ENCODE results near the gene PRR35. TPM values are rescaled to one million over a fixed set of nuclear protein-coding genes. Genes with fewer than 3 reads are reported as not detected.

The PRR35 gene
- polyA plus RNA-seq, 1 experiment: not detected

DNA sequence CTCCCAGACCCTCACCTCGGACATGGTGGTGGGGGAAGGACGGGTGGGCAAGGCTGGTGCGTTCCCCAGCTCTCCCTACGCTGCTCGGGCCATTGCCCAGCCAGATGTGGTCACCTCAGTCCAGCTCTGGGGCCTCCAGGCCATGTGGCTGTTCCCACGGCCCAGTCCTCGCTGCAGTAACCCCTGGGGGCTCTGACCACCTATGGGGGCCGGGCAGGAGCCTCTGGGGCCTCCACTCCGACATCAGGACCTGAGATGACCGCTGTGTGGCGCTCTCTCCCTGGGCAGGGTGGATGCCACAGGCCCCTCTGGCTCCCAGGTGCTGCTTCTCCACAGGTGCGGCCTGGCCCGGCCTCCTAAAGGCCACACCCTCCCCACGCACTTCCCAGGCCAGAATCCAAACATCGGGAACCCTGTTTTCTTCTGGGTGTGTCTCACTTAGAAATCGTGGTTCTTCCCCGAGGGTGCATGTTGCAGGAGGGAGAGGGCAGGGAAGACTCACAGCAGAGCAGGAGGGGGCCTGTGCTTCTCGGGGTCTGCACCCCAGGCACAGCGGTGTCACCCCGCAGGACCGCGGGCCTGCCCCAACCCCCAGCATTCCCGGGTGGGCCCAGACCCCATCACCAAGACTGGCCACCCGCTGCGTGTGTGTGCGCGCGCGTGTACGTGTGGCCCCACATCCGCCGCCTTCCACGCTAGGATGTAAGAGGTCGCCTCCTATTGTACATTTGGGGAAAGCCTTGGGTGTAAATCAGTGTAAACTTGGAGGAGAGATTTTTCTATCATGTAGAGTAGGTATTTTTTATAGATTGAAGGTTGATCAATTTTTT lies 38.6 kb upstream of the PRR35 start:
- Histone ChIP-seq H3K27me3 (ENCODE audit: control insufficient read depth, insufficient read depth, low read length) (no peaks in the 10 kb centered on the region), H3K4me3 (ENCODE audit: low read depth, low read length) (no peak overlapping the region), H3K9me3 (ENCODE audit: control insufficient read depth, insufficient read depth, low read length) (no peaks in the 10 kb centered on the region; the same call in 1 of the 2 replicates), H3K27ac (ENCODE audit: low read depth, low read length) (no peak overlapping the region)
- TF ChIP-seq, protein P1, sequence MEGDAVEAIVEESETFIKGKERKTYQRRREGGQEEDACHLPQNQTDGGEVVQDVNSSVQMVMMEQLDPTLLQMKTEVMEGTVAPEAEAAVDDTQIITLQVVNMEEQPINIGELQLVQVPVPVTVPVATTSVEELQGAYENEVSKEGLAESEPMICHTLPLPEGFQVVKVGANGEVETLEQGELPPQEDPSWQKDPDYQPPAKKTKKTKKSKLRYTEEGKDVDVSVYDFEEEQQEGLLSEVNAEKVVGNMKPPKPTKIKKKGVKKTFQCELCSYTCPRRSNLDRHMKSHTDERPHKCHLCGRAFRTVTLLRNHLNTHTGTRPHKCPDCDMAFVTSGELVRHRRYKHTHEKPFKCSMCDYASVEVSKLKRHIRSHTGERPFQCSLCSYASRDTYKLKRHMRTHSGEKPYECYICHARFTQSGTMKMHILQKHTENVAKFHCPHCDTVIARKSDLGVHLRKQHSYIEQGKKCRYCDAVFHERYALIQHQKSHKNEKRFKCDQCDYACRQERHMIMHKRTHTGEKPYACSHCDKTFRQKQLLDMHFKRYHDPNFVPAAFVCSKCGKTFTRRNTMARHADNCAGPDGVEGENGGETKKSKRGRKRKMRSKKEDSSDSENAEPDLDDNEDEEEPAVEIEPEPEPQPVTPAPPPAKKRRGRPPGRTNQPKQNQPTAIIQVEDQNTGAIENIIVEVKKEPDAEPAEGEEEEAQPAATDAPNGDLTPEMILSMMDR (IDR thresholded peaks at IDR 0.05; ENCODE audit: low read depth, low read length): no peak
- no peak for DNase-seq (ENCODE audit: low read depth, low spot score)
- ChIA-PET CTCF (interaction anchor here (0.6 kb wide), 1 partner anchor 1290 kb away, joined by 3 read pairs; no protein-coding TSS in a partner anchor), POLR2A (no interaction called here)

DNA sequence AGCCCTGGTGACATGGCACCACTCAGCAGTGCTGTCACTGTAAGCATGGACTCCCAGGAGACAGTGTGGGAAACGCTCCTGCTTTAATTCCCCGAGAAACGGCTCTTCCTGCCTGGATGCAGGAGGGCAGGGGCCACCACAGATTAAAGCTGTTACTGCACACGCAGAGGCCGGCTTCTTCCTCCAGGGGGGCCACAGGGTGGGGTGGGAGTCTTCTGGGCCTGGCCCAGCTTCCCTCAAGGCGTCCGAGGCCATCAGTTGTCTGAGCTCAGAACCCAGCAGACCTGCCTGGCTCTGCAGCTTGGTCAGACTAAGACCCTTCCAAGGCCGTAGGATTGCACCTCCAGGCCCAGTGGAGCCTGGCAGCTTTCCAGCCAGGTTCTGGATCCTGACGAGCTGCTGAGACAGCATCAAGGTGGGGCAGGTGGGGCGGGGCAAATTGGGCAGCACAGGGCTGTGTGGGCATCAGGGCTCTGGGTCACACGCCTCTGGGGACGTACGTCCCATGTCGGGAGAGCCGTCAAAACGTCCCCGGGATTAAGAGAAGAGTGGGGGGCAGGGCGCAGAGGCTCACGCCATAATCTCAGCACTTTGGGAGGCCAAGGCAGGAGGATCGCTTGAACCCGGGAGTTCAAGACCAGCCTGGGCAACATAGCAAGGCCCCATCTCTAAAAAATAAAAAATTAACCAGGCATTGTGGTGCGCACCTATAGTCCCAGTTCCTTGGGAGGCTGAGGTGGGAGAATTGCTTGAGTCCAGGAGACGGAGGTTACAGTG lies 37.7 kb upstream of the PRR35 start:
- no peak overlapping the region for H3K4me3 ChIP-seq (ENCODE audit: low read depth, low read length)
- POLR2A ChIA-PET: no interaction called here
- CTCF ChIA-PET: interaction anchor here (0.6 kb wide), 1 partner anchor 1289 kb away, joined by 3 read pairs; no protein-coding TSS in a partner anchor

DNA sequence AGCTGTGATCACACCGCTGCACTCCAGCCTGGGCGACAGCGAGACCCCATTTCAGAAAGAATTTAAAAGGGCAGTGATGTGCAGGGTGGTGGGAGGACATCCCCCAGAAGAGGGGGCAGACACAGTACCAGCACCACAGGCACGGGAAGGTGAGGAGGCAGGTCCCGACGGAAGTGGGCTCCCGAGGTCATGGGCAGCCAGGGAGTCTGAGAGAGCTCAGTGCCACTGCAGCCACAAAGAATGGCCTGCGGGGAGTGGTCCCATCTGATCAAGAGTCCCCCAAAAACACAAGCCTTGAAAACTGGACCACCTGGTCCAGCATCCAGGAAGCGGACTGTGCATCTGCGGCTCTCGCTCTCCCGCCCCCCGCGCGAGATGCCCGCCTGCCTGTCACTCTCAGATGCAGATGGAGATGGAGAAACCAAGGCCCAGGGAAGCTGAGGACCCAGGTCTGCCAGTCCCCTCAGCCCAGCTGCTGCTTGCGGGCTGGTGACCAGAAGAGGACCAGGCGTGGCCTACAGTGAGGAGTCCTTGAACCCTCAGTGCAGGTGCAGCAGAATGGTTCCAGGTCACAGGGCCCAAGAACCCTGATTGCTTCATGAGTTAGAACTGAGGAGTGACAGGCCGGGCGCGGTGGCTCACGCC lies 37.0 kb upstream of the PRR35 start:
- TF ChIP-seq, protein P1 (IDR thresholded peaks at IDR 0.05; ENCODE audit: low read depth, low read length): no peak
- no peaks in the 10 kb centered on the region for H3K27me3 ChIP-seq (ENCODE audit: control insufficient read depth, insufficient read depth, low read length)
- no peaks in the 10 kb centered on the region; the same call in 1 of the 2 replicates for H3K9me3 ChIP-seq (ENCODE audit: control insufficient read depth, insufficient read depth, low read length)
- H3K4me3 ChIP-seq (ENCODE audit: low read depth, low read length): no peak overlapping the region
- DNase-seq (ENCODE audit: low read depth, low spot score): no peak
- POLR2A ChIA-PET: no interaction called here
- CTCF ChIA-PET: no interaction called here
- peak overlapping the region; percentile 31 for H3K27ac ChIP-seq (ENCODE audit: low read depth, low read length)

More for the DNA sequence above, 37.7 kb upstream of the PRR35 start:
- Histone ChIP-seq H3K9me3 (ENCODE audit: control insufficient read depth, insufficient read depth, low read length) (no peaks in the 10 kb centered on the region; the same call in 1 of the 2 replicates), H3K27ac (ENCODE audit: low read depth, low read length) (no peak overlapping the region), H3K27me3 (ENCODE audit: control insufficient read depth, insufficient read depth, low read length) (no peaks in the 10 kb centered on the region)
- TF ChIP-seq, protein P1 (IDR thresholded peaks at IDR 0.05; ENCODE audit: low read depth, low read length): no peak
- DNase-seq (ENCODE audit: low read depth, low spot score): no peak

- DNase-seq (ENCODE audit: low read depth, low spot score): no peak
- POLR2A ChIA-PET: no interaction called here
- Histone ChIP-seq H3K27me3 (ENCODE audit: control insufficient read depth, insufficient read depth, low read length) (no peaks in the 10 kb centered on the region), H3K27ac (ENCODE audit: low read depth, low read length) (no peak overlapping the region), H3K9me3 (ENCODE audit: control insufficient read depth, insufficient read depth, low read length) (no peaks in the 10 kb centered on the region; the same call in 1 of the 2 replicates), H3K4me3 (ENCODE audit: low read depth, low read length) (no peak overlapping the region)
- TF ChIP-seq, protein P1 (IDR thresholded peaks at IDR 0.05; ENCODE audit: low read depth, low read length): no peak
- CTCF ChIA-PET: no interaction called here
Observed at GRCh38 chr16:524274-525040, 35.7 kb upstream of the PRR35 start.

All from AG04450 (cell line).